IMR-90 (cell line): ENCODE results near the gene FN1.

Source experiments
- BHLHE40 ChIP-seq: fragments of 150-350 bp; IDR thresholded peaks from 2 replicates; pipeline ENCODE4 v1.6.1; 2016; ENCODE audit warnings: mild to moderate bottlenecking, low read depth, low read length
- FOS ChIP-seq: fragments of 150-350 bp; IDR thresholded peaks from 2 replicates; pipeline ENCODE4 v1.6.1; 2016; ENCODE audit warnings: low read depth, low read length
- POLR2A ChIP-seq: IDR thresholded peaks from 2 replicates; pipeline ENCODE4 v1.6.1; 2012; ENCODE audit warnings: mild to moderate bottlenecking, low read depth, low read length
- RAD21 ChIP-seq: IDR thresholded peaks from 2 replicates; pipeline ENCODE4 v1.6.1; 2012; ENCODE audit warnings: low read length, improper control_type of control experiment
- RCOR1 ChIP-seq: IDR thresholded peaks from 2 replicates; pipeline ENCODE4 v1.6.1; 2012; ENCODE audit warnings: mild to moderate bottlenecking, low read length, improper control_type of control experiment; ENCODE audit not compliant: insufficient replicate concordance
- RFX5 ChIP-seq: IDR thresholded peaks from 2 replicates; pipeline ENCODE4 v1.8.0; 2012; ENCODE audit warnings: low read depth, mild to moderate bottlenecking, low read length, moderate library complexity
- SMC3 ChIP-seq: fragments of 150-350 bp; IDR thresholded peaks from 2 replicates; pipeline ENCODE4 v1.6.1; 2016; ENCODE audit warnings: low read depth, mild to moderate bottlenecking, antibody characterized with exemption, low read length, moderate library complexity
- TF ChIP-seq, protein P1 (sequence below): conservative IDR thresholded peaks from 2 replicates; pipeline ENCODE4 v1.5.1; 2012; ENCODE audit warnings: mild to moderate bottlenecking, low read depth, low read length, improper control_type of control experiment
- TF ChIP-seq, protein P2 (sequence below): fragments of 150-350 bp; IDR thresholded peaks from 2 replicates; pipeline ENCODE4 v1.6.1; 2016; ENCODE audit warnings: low read depth, mild to moderate bottlenecking, low read length, moderate library complexity, borderline replicate concordance
- TF ChIP-seq, protein P3 (sequence below): fragments of 150-350 bp; IDR thresholded peaks from 2 replicates; pipeline ENCODE4 v1.6.1; 2017; ENCODE audit warnings: mild to moderate bottlenecking, antibody characterized with exemption, low read length, low read depth

DNA sequence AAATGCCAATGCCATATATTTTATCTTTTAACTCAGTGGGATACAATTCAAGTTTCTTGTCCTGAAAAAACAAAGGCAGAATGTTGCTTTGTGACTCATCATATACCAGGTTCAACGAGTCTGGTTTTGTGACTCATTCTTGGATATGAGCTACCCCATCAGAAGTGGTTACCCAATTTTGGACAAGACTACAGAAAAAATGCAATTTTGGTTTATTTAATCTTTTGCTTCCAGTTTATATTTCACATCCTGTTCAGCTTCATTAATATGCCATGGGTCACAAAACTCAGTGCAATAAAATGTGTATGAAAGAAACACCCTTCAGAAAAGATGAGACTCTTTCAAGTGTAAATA, 25.0 kb downstream of the FN1 start:
- TF ChIP-seq, protein P1, sequence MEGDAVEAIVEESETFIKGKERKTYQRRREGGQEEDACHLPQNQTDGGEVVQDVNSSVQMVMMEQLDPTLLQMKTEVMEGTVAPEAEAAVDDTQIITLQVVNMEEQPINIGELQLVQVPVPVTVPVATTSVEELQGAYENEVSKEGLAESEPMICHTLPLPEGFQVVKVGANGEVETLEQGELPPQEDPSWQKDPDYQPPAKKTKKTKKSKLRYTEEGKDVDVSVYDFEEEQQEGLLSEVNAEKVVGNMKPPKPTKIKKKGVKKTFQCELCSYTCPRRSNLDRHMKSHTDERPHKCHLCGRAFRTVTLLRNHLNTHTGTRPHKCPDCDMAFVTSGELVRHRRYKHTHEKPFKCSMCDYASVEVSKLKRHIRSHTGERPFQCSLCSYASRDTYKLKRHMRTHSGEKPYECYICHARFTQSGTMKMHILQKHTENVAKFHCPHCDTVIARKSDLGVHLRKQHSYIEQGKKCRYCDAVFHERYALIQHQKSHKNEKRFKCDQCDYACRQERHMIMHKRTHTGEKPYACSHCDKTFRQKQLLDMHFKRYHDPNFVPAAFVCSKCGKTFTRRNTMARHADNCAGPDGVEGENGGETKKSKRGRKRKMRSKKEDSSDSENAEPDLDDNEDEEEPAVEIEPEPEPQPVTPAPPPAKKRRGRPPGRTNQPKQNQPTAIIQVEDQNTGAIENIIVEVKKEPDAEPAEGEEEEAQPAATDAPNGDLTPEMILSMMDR, result no peak
- TF ChIP-seq RAD21 (no peak), POLR2A (0 out of 2 replicates have a peak, but pooled peaks have one; percentile 22), RCOR1 (peak; percentile 22), FOS (peak; percentile 99), RFX5 (no peak), SMC3 (no peak), BHLHE40 (peak; percentile 72; the same call in 1 of the 2 replicates)
- TF ChIP-seq, protein P2, sequence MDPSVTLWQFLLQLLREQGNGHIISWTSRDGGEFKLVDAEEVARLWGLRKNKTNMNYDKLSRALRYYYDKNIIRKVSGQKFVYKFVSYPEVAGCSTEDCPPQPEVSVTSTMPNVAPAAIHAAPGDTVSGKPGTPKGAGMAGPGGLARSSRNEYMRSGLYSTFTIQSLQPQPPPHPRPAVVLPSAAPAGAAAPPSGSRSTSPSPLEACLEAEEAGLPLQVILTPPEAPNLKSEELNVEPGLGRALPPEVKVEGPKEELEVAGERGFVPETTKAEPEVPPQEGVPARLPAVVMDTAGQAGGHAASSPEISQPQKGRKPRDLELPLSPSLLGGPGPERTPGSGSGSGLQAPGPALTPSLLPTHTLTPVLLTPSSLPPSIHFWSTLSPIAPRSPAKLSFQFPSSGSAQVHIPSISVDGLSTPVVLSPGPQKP, result no peak
- TF ChIP-seq, protein P3, sequence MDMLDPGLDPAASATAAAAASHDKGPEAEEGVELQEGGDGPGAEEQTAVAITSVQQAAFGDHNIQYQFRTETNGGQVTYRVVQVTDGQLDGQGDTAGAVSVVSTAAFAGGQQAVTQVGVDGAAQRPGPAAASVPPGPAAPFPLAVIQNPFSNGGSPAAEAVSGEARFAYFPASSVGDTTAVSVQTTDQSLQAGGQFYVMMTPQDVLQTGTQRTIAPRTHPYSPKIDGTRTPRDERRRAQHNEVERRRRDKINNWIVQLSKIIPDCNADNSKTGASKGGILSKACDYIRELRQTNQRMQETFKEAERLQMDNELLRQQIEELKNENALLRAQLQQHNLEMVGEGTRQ, result no peak
